OCI-LY3 (cell line): ENCODE measurements around the gene SOCS7.
A peak's percentile ranks its signal among the peaks of the same experiment; 100 is the strongest.

Experiments used
- H2AFZ ChIP-seq: fragments of 200-600, 300-600 bp; shearing (Covaris generic); 2 replicates; pipeline ENCODE4 v1.6.0; 2014; ENCODE audit warnings: antibody characterized with exemption, low read depth, low read length
- H3K27ac ChIP-seq: fragments of 200-600, 300-600 bp; sonication (generic); 2 replicates; pipeline ENCODE4 v1.5.1; 2014; ENCODE audit warnings: mild to moderate bottlenecking, low read length, moderate library complexity, mixed read lengths
- H3K27me3 ChIP-seq: fragments of 200-600, 300-600 bp; sonication (generic); 2 replicates; pipeline ENCODE4 v1.6.1; 2014; ENCODE audit warnings: low read depth, low read length, mixed read lengths
- H3K36me3 ChIP-seq: fragments of 200-600, 300-600 bp; sonication (generic); replicated peaks from 2 replicates; pipeline ENCODE3; 2014; ENCODE audit warnings: low read depth, low read length, mixed read lengths
- H3K4me1 ChIP-seq: fragments of 300-600, 200-600 bp; sonication (generic); 2 replicates; pipeline ENCODE4 v1.6.1; 2014; ENCODE audit warnings: low read length, mixed read lengths
- H3K4me2 ChIP-seq: fragments of 200-600, 300-600 bp; sonication (generic); 2 replicates; pipeline ENCODE4 v1.6.1; 2014; ENCODE audit warnings: low read length, mixed read lengths
- H3K4me3 ChIP-seq: fragments of 300-600, 200-600 bp; sonication (generic); 2 replicates; pipeline ENCODE4 v1.5.1; 2014; ENCODE audit warnings: antibody characterized with exemption, mild to moderate bottlenecking, low read length, moderate library complexity
- H3K79me2 ChIP-seq: fragments of 300-600, 200-600 bp; shearing (Covaris generic); 2 replicates; pipeline ENCODE4 v1.6.1; 2014; ENCODE audit warnings: mild to moderate bottlenecking, low read length, mixed read lengths
- H3K9ac ChIP-seq: fragments of 300-600, 200-600 bp; shearing (Covaris generic); 2 replicates; pipeline ENCODE4 v1.6.0; 2014; ENCODE audit warnings: mild to moderate bottlenecking, low read length, moderate library complexity
- H3K9me3 ChIP-seq: fragments of 200-600, 300-600 bp; shearing (Covaris generic); 2 replicates; pipeline ENCODE4 v1.6.1; 2014; ENCODE audit warnings: low read length, mixed read lengths; ENCODE audit not compliant: insufficient read depth
- H4K20me1 ChIP-seq: fragments of 200-600, 300-600 bp; sonication (generic); 2 replicates; pipeline ENCODE4 v1.6.1; 2016; ENCODE audit warnings: low read length, mixed read lengths; ENCODE audit not compliant: insufficient read depth
- EZH2phosphoT487 ChIP-seq: fragments of 200-600 bp; shearing (Covaris generic); IDR thresholded peaks from 2 replicates; pipeline ENCODE4 v1.6.1; 2018; ENCODE audit warnings: antibody characterized with exemption, mixed run types, low read depth
- TF ChIP-seq, protein P1 (sequence below): fragments of 200-600, 300-600 bp; sonication (generic); IDR thresholded peaks from 2 replicates; pipeline ENCODE4 v1.5.1; 2014; ENCODE audit warnings: antibody characterized with exemption, low read length, low read depth

Gene SOCS7

GRCh38 chr17:38417210-38417951 lies 65.7 kb downstream of the SOCS7 start:
- Histone ChIP-seq H3K27ac (peak overlapping the region; percentile 12; the same call in 1 of the 2 replicates), H2AFZ (peak overlapping the region; percentile 36; the same call in 1 of the 2 replicates), H3K9ac (no peak overlapping the region; the same call in 1 of the 2 replicates), H3K9me3 (no peaks in the 10 kb centered on the region), H3K36me3 (no peaks in the 10 kb centered on the region), H3K79me2 (no peaks in the 10 kb centered on the region), H3K4me1 (peaks cover 38% of the 10 kb centered on the region), H3K27me3 (peaks cover 24% of the 10 kb centered on the region), H3K4me3 (no peak overlapping the region), H3K4me2 (peak overlapping the region; percentile 7; the same call in 1 of the 2 replicates), H4K20me1 (no peaks in the 10 kb centered on the region)
- TF ChIP-seq EZH2phosphoT487, result no peak
- TF ChIP-seq, protein P1, sequence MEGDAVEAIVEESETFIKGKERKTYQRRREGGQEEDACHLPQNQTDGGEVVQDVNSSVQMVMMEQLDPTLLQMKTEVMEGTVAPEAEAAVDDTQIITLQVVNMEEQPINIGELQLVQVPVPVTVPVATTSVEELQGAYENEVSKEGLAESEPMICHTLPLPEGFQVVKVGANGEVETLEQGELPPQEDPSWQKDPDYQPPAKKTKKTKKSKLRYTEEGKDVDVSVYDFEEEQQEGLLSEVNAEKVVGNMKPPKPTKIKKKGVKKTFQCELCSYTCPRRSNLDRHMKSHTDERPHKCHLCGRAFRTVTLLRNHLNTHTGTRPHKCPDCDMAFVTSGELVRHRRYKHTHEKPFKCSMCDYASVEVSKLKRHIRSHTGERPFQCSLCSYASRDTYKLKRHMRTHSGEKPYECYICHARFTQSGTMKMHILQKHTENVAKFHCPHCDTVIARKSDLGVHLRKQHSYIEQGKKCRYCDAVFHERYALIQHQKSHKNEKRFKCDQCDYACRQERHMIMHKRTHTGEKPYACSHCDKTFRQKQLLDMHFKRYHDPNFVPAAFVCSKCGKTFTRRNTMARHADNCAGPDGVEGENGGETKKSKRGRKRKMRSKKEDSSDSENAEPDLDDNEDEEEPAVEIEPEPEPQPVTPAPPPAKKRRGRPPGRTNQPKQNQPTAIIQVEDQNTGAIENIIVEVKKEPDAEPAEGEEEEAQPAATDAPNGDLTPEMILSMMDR, result no peak

DNA sequence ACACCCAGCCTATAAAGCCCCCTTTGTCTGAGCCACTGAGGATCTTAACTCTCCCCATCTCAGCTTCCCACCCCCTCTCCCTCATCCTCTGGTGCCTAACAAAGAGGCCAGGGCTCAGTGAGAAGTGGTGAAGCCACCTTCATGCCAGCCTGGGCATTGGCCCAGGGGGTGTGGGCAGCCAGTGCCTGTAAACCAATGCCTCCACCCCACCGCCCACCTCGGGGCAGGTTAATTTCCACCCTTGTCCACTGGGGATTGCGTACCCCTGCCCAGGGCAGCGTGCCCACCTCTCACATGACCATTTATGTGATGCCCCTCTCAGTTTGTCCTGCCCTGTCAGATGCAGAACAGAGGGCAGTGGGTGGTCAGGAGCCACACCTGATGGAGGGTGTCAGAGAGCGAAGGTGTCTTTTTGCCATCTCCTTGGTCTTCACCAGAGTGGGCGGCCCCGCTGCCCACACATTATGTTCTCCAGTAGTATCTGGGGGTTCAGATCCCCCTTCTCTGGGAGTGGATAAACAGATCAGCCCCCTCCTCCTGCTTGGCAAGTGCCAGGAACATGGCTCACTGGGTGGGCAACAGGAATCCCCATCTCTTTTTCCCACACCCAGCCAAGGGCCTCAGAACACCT lies 66.5 kb downstream of the SOCS7 start:
- H3K9ac ChIP-seq, result no peak overlapping the region
- no peak overlapping the region for H2AFZ ChIP-seq
- H3K27ac ChIP-seq, result no peak overlapping the region
- H3K4me2 ChIP-seq, result no peak overlapping the region
- H3K79me2 ChIP-seq, result no peaks in the 10 kb centered on the region
- no peaks in the 10 kb centered on the region for H3K36me3 ChIP-seq
- no peaks in the 10 kb centered on the region for H4K20me1 ChIP-seq
- peaks cover 31% of the 10 kb centered on the region for H3K27me3 ChIP-seq
- H3K4me3 ChIP-seq, result no peak overlapping the region
- H3K4me1 ChIP-seq, result peaks cover 38% of the 10 kb centered on the region
- no peak for TF ChIP-seq EZH2phosphoT487
- TF ChIP-seq, protein P1, result no peak
- H3K9me3 ChIP-seq, result no peaks in the 10 kb centered on the region

- Histone ChIP-seq H3K9me3 (no peaks in the 10 kb centered on the region), H3K9ac (no peak overlapping the region), H3K4me1 (peaks cover 38% of the 10 kb centered on the region), H3K4me3 (no peak overlapping the region), H3K4me2 (no peak overlapping the region), H3K79me2 (no peaks in the 10 kb centered on the region), H4K20me1 (no peaks in the 10 kb centered on the region), H2AFZ (no peak overlapping the region), H3K27ac (no peak overlapping the region), H3K27me3 (peaks cover 31% of the 10 kb centered on the region), H3K36me3 (no peaks in the 10 kb centered on the region)
- TF ChIP-seq, protein P1, result no peak
- no peak for TF ChIP-seq EZH2phosphoT487
Measured at GRCh38 chr17:38418693-38419507, 67.3 kb downstream of the SOCS7 start.

- TF ChIP-seq, protein P1, result no peak
- TF ChIP-seq EZH2phosphoT487, result no peak
- Histone ChIP-seq H3K4me1 (peaks cover 38% of the 10 kb centered on the region), H3K27me3 (peaks cover 31% of the 10 kb centered on the region), H3K79me2 (no peaks in the 10 kb centered on the region), H3K4me3 (no peak overlapping the region), H3K4me2 (no peak overlapping the region), H3K9ac (no peak overlapping the region), H2AFZ (no peak overlapping the region), H4K20me1 (no peaks in the 10 kb centered on the region), H3K36me3 (no peaks in the 10 kb centered on the region), H3K27ac (no peak overlapping the region), H3K9me3 (no peaks in the 10 kb centered on the region)
Measured at GRCh38 chr17:38419508-38419981, 67.9 kb downstream of the SOCS7 start.
